ENCODE results near the gene FGD6. TPM values are rescaled to one million over a fixed set of nuclear protein-coding genes. Genes with fewer than 3 reads are reported as not detected.

The FGD6 gene
- total and polyA plus RNA-seq, 7 donors: 4.2 to 56.6 (median 40.2) TPM

GRCh38 chr12:95074766-95075165 is 142.5 kb downstream of the FGD6 start:
- 62 to 75% methylated on average over 5 of the region's 5 CpGs for WGBS, 2 donors
- Histone ChIP-seq H3K9me3 (no peaks in the 10 kb centered on the region), H3K36me3 (no peaks in the 10 kb centered on the region), H3K27me3 (no peaks in the 10 kb centered on the region), H3K4me3 (no peak overlapping the region), H3K27ac (peak overlapping the region in 3 of 4 donors; percentile 50 to 95 (median 93)), H3K4me1 (peaks cover 0 to 31% (median 26%) of the 10 kb centered on the region in 4 donors)
- intact Hi-C loops (cut with DNase I): no loop called here
- TF ChIP-seq CTCF (IDR thresholded peaks at IDR 0.05) (no peak), POLR2AphosphoS5 (IDR thresholded peaks at IDR 0.05) (no peak), EP300 (IDR thresholded peaks at IDR 0.05) (no peak), POLR2A (IDR thresholded peaks at IDR 0.05) (no peak)
- DNase-seq: no peak

DNA sequence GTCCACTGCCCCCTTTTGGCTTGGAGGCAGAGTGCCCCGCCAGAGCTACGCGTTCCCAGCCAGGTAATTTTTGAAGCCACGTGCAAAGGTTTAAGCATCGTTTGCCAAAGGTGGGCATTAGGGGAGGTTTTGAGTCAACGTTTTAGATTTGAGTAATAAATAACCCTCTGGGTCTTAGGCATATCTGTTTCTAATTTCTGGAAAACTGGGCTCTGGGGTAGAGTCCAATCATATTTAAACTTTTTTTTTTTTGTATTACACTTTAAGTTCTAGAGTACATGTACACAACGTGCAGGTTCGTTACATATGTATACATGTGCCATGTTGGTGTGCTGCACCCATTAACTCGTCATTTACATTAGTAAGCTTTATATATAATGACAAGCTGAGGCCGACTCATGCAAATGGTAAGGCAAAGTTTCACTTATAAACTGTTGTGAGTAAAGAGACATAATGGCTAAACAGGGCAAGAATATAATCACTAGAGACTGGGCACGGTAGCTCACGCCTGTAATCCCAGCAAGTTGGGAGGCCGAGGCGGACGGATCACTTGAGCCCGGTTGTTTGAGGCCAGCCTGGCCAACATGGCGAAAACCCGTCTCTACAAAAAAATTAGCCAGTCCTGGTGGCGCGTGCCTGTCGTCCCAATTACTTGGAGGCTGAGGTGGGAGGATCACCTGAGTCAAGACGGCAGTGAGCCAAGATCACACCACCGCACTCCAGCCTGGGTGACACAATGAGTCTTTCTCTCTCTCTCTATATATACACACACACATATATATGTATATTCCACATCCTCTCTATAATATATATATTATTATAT is 143.4 kb downstream of the FGD6 start:
- intact Hi-C loops (cut with DNase I): no loop called here
- H3K27me3 ChIP-seq: no peaks in the 10 kb centered on the region
- no peak for DNase-seq
- no peaks in the 10 kb centered on the region for H3K36me3 ChIP-seq
- peak overlapping the region; percentile 83 to 99 (median 94) for H3K4me3 ChIP-seq
- WGBS, 2 donors: 60 to 63% methylated on average over 23 of the region's 23 CpGs
- H3K9me3 ChIP-seq: no peaks in the 10 kb centered on the region
- peak; percentile 54 to 78 (median 66) for TF ChIP-seq CTCF (IDR thresholded peaks at IDR 0.05)
- no peak for TF ChIP-seq EP300 (IDR thresholded peaks at IDR 0.05)
- no peak for TF ChIP-seq POLR2AphosphoS5 (IDR thresholded peaks at IDR 0.05)
- TF ChIP-seq POLR2A (IDR thresholded peaks at IDR 0.05): no peak
- H3K27ac ChIP-seq: peak overlapping the region; percentile 85 to 95 (median 92)
- H3K4me1 ChIP-seq: peaks cover 0 to 31% (median 26%) of the 10 kb centered on the region in 4 donors

- Histone ChIP-seq H3K27ac (peak within 1 kb of the TSS; percentile 85 to 95 (median 92)), H3K4me1 (peaks cover 0 to 31% (median 26%) of the 10 kb centered on the region in 4 donors), H3K4me3 (peak within 1 kb of the TSS; percentile 83 to 99 (median 94)), H3K27me3 (no peaks in the 10 kb centered on the region), H3K9me3 (no peaks in the 10 kb centered on the region), H3K36me3 (no peaks in the 10 kb centered on the region)
- intact Hi-C loops (cut with DNase I): no loop called here
- 0 to 1% methylated on average over 99 of the region's 99 CpGs for WGBS, 2 donors
- TF ChIP-seq POLR2AphosphoS5 (IDR thresholded peaks at IDR 0.05) (peak; percentile 67 to 79 (median 72)), CTCF (IDR thresholded peaks at IDR 0.05) (no peak), POLR2A (IDR thresholded peaks at IDR 0.05) (peak in 1 of 2 donors; percentile 8)
- DNase-seq: peak; percentile 97
Observed at GRCh38 chr12:95072900-95073697, 144.2 kb downstream of the FGD6 start, which contains the start of gene NR2C1. NR2C1 (minus strand) TSS chr12:95073618; CDS start chr12:95067384, 6,234 bp downstream.

DNA sequence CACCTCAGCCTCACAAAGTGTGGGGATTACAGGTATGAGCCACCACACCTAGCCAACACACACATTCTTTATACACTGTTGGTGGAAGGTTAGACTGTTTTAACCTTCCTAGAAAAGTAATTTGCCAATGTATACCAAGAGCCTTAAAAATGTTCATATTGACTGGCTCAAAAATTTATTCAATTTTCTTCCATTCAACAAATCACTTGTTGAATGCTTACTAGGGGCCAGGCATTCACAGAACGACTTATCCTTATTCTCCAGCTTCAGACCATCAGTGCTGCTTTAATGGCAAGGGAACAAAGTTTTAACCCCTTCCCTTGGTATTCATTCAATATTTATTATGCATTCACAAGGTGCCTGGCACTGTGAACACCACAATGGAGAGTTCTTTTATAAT is 146.9 kb downstream of the FGD6 start:
- Histone ChIP-seq H3K36me3 (peaks cover 0 to 19% (median 0%) of the 10 kb centered on the region in 4 donors), H3K27ac (no peak overlapping the region), H3K4me3 (no peak overlapping the region), H3K9me3 (no peaks in the 10 kb centered on the region), H3K4me1 (peaks cover 0 to 31% (median 26%) of the 10 kb centered on the region in 4 donors), H3K27me3 (no peaks in the 10 kb centered on the region)
- no peak for DNase-seq
- WGBS, 2 donors: 82 to 89% methylated on average over 1 of the region's 1 CpG
- no peak for TF ChIP-seq POLR2A (IDR thresholded peaks at IDR 0.05)
- TF ChIP-seq EP300 (IDR thresholded peaks at IDR 0.05): no peak
- intact Hi-C loops (cut with DNase I): no loop called here

Measured in sigmoid colon (tissue), 7 donors.